WI38 (cell line): Measurements from ENCODE around the gene TTBK2.

Source experiments
- H3K4me3 ChIP-seq: 2 replicates; pipeline ENCODE4 v1.5.1; 2011; ENCODE audit warnings: low read depth, mild to moderate bottlenecking, control low read depth, low read length
- CTCF ChIP-seq: IDR thresholded peaks from 2 replicates; pipeline ENCODE4 v1.5.1; 2012; ENCODE audit warnings: low read depth, mild to moderate bottlenecking, control low read depth, low read length

Gene TTBK2

GRCh38 chr15:42716125-42716524, 204.5 kb downstream of the TTBK2 start:
- no peak overlapping the region for H3K4me3 ChIP-seq

DNA sequence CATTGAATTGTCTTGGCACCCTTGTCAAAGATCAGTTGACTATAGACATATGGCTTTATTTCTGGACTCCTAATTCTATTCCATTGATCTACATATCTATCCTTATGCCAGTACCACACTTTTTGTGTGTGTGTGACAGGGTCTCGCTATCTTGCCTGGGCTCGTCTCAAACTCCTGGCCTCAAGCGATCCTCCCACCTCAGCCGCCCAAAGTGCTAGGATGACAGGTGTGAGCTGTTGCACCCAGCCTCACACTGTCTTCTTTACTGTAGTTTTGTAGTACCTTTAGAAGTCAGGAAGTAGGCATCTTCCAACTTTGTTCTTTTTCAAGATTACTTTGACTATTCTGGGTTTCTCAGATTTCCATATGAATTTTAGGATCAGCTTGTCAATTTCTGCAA, 208.0 kb downstream of the TTBK2 start:
- TF ChIP-seq CTCF = no peak
- no peak overlapping the region for H3K4me3 ChIP-seq

More at GRCh38 chr15:42716125-42716524, 204.5 kb downstream of the TTBK2 start:
- no peak for TF ChIP-seq CTCF

DNA sequence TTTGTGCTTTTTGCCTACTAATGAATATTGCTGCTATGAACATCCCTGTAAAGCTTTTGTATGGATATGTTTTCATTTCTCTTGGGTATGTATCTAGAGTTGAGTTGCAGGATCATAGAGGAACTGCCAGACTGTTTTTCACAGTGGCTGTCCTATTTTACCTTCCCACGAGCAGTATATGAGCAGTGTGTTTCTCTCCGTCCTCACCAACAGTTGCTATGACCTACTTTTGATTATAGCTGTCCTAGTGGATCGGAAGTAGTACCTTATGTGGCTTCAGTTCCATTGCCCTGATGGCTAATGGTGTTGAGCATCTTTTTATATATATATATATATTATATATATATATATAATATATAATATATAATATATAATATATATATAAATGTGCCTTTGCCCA, 208.8 kb downstream of the TTBK2 start:
- no peak overlapping the region for H3K4me3 ChIP-seq
- no peak for TF ChIP-seq CTCF

DNA sequence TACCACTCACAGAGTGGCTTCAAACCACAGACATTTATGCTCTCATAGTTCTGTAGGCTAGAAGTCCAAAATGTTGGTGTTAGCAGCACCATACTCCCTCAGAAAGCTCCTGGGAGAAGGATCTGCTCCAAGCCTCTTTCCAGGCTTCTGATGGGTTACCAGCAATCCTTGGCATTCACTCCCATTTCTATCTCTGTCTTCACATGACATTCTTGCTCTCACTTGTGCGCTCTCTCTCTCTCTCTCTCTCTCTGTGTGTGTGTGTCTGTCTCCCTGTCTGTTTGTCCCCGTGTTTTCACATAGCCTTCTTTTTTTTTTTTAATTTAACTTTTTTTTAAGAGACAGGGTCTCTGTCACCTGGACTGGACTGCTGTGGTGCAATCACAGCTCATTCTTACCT, 209.9 kb downstream of the TTBK2 start:
- H3K4me3 ChIP-seq = no peak overlapping the region
- no peak for TF ChIP-seq CTCF

DNA sequence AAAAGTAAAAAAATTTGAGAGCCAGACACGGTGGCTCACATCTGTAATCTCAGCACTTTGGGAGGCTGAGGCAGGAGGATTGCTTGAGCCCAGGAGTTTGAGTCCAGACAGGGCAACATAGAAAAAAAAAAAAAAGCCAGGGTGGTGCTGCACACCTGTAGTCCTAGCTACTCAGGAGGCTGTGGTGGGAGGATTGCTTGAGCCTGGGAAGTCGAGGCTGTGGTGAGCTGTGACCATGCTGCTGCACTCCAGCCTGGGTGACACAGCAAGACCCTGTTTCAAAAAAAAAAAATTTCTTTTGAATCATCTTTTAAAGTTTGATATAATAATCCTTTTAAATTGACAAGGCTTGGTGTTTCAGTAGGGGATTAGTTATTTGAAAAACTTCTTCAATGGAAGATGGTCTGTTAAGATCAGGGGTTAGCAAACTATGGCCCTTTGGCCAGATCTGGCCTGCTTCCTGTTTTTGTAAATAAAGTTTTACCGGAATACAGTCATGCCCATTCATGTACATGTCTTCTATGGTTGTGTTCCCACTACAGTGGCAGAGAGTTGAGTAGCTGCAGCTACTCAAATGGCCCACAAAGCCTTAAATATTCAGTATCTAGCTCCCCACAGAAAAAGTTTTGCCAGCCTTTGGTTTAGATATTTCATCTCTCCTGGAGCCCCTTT, 212.6 kb downstream of the TTBK2 start:
- no peak overlapping the region for H3K4me3 ChIP-seq
- no peak for TF ChIP-seq CTCF

DNA sequence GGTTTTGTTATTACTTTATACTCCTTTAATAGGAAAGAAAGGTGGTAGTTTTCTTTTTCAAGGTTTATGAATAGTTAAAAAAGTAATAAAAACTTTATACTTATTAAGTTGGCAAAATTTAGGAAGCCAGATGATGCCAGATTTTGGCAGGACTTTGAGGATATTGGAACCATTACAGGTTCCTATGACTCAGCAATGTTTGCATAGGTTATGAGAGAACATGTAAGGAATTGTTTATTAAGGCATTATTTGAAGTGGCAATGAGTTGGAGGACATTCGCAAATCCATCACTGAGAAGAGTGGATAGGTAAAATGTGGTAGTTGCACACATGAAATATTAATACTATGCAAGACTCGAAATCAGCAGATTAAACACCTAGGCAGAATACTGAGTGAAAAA, 213.5 kb downstream of the TTBK2 start:
- H3K4me3 ChIP-seq = no peak overlapping the region
- TF ChIP-seq CTCF = no peak

DNA sequence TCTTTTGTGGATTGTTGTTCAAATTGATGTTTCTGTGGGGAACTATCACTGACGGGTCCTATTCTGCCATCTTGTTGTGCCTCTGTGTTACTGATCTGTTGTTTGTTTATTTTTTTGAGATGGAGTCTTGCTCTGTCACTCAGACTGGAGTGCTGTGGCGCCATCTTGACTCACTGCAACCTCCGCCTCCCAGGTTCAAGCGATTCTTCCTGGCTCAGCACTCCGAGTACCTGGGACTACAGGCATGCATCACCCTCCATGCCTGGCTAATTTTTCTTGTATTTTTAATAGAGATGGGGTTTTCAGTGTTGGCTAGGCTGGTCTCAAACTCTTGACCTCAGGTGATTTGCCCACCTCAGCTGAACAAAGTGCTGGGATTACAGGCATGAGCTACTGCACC, 215.2 kb downstream of the TTBK2 start:
- no peak overlapping the region for H3K4me3 ChIP-seq
- no peak for TF ChIP-seq CTCF
